ENCODE results near the gene ZFP57.

- no peak for TF ChIP-seq POLR2AphosphoS5 (IDR thresholded peaks at IDR 0.05)
- TF ChIP-seq MXI1 (conservative IDR thresholded peaks at IDR 0.05; ENCODE audit: poor library complexity, severe bottlenecking) = no peak
- TF ChIP-seq, protein P1, sequence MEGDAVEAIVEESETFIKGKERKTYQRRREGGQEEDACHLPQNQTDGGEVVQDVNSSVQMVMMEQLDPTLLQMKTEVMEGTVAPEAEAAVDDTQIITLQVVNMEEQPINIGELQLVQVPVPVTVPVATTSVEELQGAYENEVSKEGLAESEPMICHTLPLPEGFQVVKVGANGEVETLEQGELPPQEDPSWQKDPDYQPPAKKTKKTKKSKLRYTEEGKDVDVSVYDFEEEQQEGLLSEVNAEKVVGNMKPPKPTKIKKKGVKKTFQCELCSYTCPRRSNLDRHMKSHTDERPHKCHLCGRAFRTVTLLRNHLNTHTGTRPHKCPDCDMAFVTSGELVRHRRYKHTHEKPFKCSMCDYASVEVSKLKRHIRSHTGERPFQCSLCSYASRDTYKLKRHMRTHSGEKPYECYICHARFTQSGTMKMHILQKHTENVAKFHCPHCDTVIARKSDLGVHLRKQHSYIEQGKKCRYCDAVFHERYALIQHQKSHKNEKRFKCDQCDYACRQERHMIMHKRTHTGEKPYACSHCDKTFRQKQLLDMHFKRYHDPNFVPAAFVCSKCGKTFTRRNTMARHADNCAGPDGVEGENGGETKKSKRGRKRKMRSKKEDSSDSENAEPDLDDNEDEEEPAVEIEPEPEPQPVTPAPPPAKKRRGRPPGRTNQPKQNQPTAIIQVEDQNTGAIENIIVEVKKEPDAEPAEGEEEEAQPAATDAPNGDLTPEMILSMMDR (IDR thresholded peaks at IDR 0.05; ENCODE audit: poor library complexity, severe bottlenecking) = no peak
- TF ChIP-seq EZH2 (IDR thresholded peaks at IDR 0.05; ENCODE audit: borderline replicate concordance, insufficient read depth, low read length, poor library complexity, severe bottlenecking) = no peak
- no peak for TF ChIP-seq SMC3 (conservative IDR thresholded peaks at IDR 0.05; ENCODE audit: poor library complexity)
- no peak for TF ChIP-seq REST (IDR thresholded peaks at IDR 0.05; ENCODE audit: borderline replicate concordance)
- no peak for TF ChIP-seq EP300 (conservative IDR thresholded peaks at IDR 0.05; ENCODE audit: poor library complexity, severe bottlenecking)
- no peak for TF ChIP-seq TAF1 (IDR thresholded peaks at IDR 0.05; ENCODE audit: low read depth)
Measured at GRCh38 chr6:29728173-29728874, 47.4 kb upstream of the ZFP57 start.

Measured in neural cell (in vitro differentiated cells).